Right lobe of liver (tissue), 6 donors: ENCODE data around the gene FRMD4A. TPM values are rescaled to one million over a fixed set of nuclear protein-coding genes. Genes with fewer than 3 reads are reported as not detected.
"Not testable (repeated sequence)": the region's sequence is repeated elsewhere in the genome, so short reads cannot be mapped to it uniquely, and the experiment has no call there.

Experiments used
- ATAC-seq, 4 donors: fragments of 200-7000 bp; cut with Tn5 transposase; one replicate each; pipeline ENCODE4 v1.9.1; 2020; ENCODE audit warnings: mild to moderate bottlenecking in 4 of 4, moderate library complexity in 4 of 4
- DNase-seq, 3 donors: peaks; one replicate each; pipeline ENCODE4 v3.0.0-alpha.2; 2020
- H3K27ac ChIP-seq, 3 donors: fragments of 200-600 bp; one replicate each; pipeline ENCODE4 v1.8.0; 2022
- H3K27me3 ChIP-seq, 2 donors: fragments of 200-600 bp; one replicate each; pipeline ENCODE4 v1.8.0; 2022
- H3K36me3 ChIP-seq, 4 donors: fragments of 200-600 bp; sonication (generic) in 1 of 4; one replicate each; pipeline versions ENCODE4 v1.5.1 to v1.8.0; 2017 to 2022; ENCODE audit warnings: control low read depth in 1 of 4
- H3K4me1 ChIP-seq, 4 donors: fragments of 200-600 bp; sonication (generic) in 1 of 4; one replicate each; pipeline versions ENCODE4 v1.5.1 to v1.8.0; 2017 to 2022; ENCODE audit warnings: control low read depth in 1 of 4
- H3K4me3 ChIP-seq, 3 donors: fragments of 200-600 bp; one replicate each; pipeline ENCODE4 v1.8.0; 2022
- H3K9me3 ChIP-seq, 4 donors: fragments of 200-600 bp; sonication (generic) in 1 of 4; one replicate each; pipeline versions ENCODE4 v1.5.1 to v1.8.0; 2017 to 2022; ENCODE audit warnings: control low read depth in 1 of 4
- CTCF ChIP-seq, 4 donors: fragments of 200-600 bp in 3 of 4; fragments of 450-650 bp in 1 of 4; IDR thresholded peaks; one replicate each; pipeline versions ENCODE4 v1.5.1 to v1.8.0; 2016 to 2022; ENCODE audit warnings: antibody characterized with exemption in 4 of 4, mild to moderate bottlenecking in 2 of 4
- POLR2A ChIP-seq: fragments of 450-650 bp; IDR thresholded peaks from one replicate; pipeline ENCODE4 v1.6.1; 2017; ENCODE audit warnings: antibody characterized with exemption, mild to moderate bottlenecking
- WGBS: methylation state at CpG from one replicate; pipeline ENCODE4 v1.1.6; 2018; ENCODE audit warnings: low coverage, low lambda C conversion rate; ENCODE audit not compliant: insufficient coverage; ENCODE audit errors: missing lambda C conversion rate; 5-methylcytosine and 5-hydroxymethylcytosine counted together
- intact Hi-C, 2 donors: fragments of 100-400 bp; cut with DNase I; formaldehyde crosslinking; loops; one replicate each; pipeline versions ENCODE4 v1.11.2 to v1.14.1; 2022
- total RNA-seq, 6 experiments: library from RNA; depleted of rRNA in 2 of 6; stranded (reverse); fragments of >200 nt in 2 of 6; fragmentation: NEBNext Ultra II Directional in 3 of 6; extraction: Animal tissue kit (Norgen Biotek cat#: 25700) in 3 of 6; gene quantifications; one replicate each; pipeline versions ENCODE4 v1.1.0 to v1.2.4, GENCODE V29; 2016 to 2023
- donor health status: DM: no; HTN: yes; CAD: no.
- donor health status: DM: no; HTN: no; CAD: no.
- donor health status: DM: no; HTN: no; CAD: no.
- donor health status: DM: no; HTN: yes; CAD: no.
- donor health status: DM: no; HTN: yes; CAD: no.

Gene FRMD4A
- total RNA-seq, 6 experiments from 2014 or later: 8.4 to 22.8 (median 13.3) TPM

- WGBS: 64% methylated on average over 9 of the region's 9 CpGs
- intact Hi-C loops: no loop called here
- ATAC-seq (no peak), DNase-seq (no peak)
- Histone ChIP-seq H3K4me1 (no peaks in the 10 kb centered on the region), H3K27ac (no peak overlapping the region), H3K36me3 (no peaks in the 10 kb centered on the region), H3K9me3 (no peaks in the 10 kb centered on the region), H3K27me3 (no peaks in the 10 kb centered on the region), H3K4me3 (no peak overlapping the region)
- TF ChIP-seq CTCF (IDR thresholded peaks at IDR 0.05) (no peak), POLR2A (no peak)
Observed at GRCh38 chr10:13957856-13958255, 372.9 kb downstream of the FRMD4A start.

- Histone ChIP-seq H3K4me3 (no peak overlapping the region), H3K36me3 (no peaks in the 10 kb centered on the region), H3K9me3 (no peaks in the 10 kb centered on the region), H3K4me1 (no peaks in the 10 kb centered on the region), H3K27ac (no peak overlapping the region), H3K27me3 (no peaks in the 10 kb centered on the region)
- no peak for TF ChIP-seq POLR2A
- TF ChIP-seq CTCF (IDR thresholded peaks at IDR 0.05): peak in 3 of 4 donors; percentile 7 to 19 (median 13)
- intact Hi-C loops: no loop called here
- DNase-seq (no peak), ATAC-seq (peak; percentile 23 to 45 (median 30))
- 53% methylated on average over 5 of the region's 8 CpGs for WGBS
Observed at GRCh38 chr10:13956826-13957225, 373.9 kb downstream of the FRMD4A start.

GRCh38 chr10:13955409-13956068 lies 375.2 kb downstream of the FRMD4A start:
- TF ChIP-seq POLR2A (no peak), CTCF (IDR thresholded peaks at IDR 0.05) (no peak)
- Histone ChIP-seq H3K36me3 (no peaks in the 10 kb centered on the region), H3K9me3 (no peaks in the 10 kb centered on the region), H3K4me3 (no peak overlapping the region), H3K4me1 (no peaks in the 10 kb centered on the region), H3K27ac (no peak overlapping the region), H3K27me3 (no peaks in the 10 kb centered on the region)
- 82% methylated on average over 7 of the region's 7 CpGs for WGBS
- DNase-seq (no peak), ATAC-seq (no peak)
- intact Hi-C loops: no loop called here

- ATAC-seq, H3K27me3 ChIP-seq, H3K4me1 ChIP-seq, H3K36me3 ChIP-seq, H3K9me3 ChIP-seq, H3K4me3 ChIP-seq, DNase-seq, H3K27ac ChIP-seq, intact Hi-C loops: not testable (repeated sequence)
- 85% methylated on average over 8 of the region's 8 CpGs for WGBS
Observed at GRCh38 chr10:13954195-13954594, 376.5 kb downstream of the FRMD4A start.

- no peaks in the 10 kb centered on the region for H3K9me3 ChIP-seq
- H3K27me3 ChIP-seq: no peaks in the 10 kb centered on the region
- H3K27ac ChIP-seq: no peak overlapping the region
- 66% methylated on average over 4 of the region's 4 CpGs for WGBS
- DNase-seq (no peak), ATAC-seq (no peak)
- intact Hi-C loops: no loop called here
- no peaks in the 10 kb centered on the region for H3K36me3 ChIP-seq
- H3K4me3 ChIP-seq: no peak overlapping the region
- H3K4me1 ChIP-seq: no peaks in the 10 kb centered on the region
- TF ChIP-seq POLR2A: no peak
- no peak for TF ChIP-seq CTCF (IDR thresholded peaks at IDR 0.05)
Observed at GRCh38 chr10:13953371-13953770, 377.4 kb downstream of the FRMD4A start.
